Urinary bladder (tissue), 4 donors: Measurements from ENCODE around the gene UGGT2. TPM values are rescaled to one million over a fixed set of nuclear protein-coding genes. Genes with fewer than 3 reads are reported as not detected.

Source experiments
- DNase-seq: peaks from one replicate; pipeline ENCODE4 v3.0.0-alpha.2; 2015; ENCODE audit errors: extremely low spot score
- H3K27ac ChIP-seq: one replicate; pipeline ENCODE4 v1.5.1; 2013; ENCODE audit warnings: low read depth, mild to moderate bottlenecking, moderate library complexity
- H3K36me3 ChIP-seq: one replicate; pipeline ENCODE4 v1.6.1; 2013; ENCODE audit warnings: mild to moderate bottlenecking, moderate library complexity; ENCODE audit not compliant: insufficient read depth
- H3K4me1 ChIP-seq: one replicate; pipeline ENCODE4 v1.6.1; 2013; ENCODE audit warnings: mild to moderate bottlenecking, moderate library complexity; ENCODE audit not compliant: insufficient read depth
- H3K4me3 ChIP-seq: one replicate; pipeline ENCODE4 v1.5.1; 2013; ENCODE audit warnings: low read depth, low read length
- WGBS: extraction: QIAGEN DNeasy Blood & Tissue Kit; methylation state at CpG from one replicate; pipeline ENCODE4 v1.1.7; 2013; 5-methylcytosine and 5-hydroxymethylcytosine counted together
- polyA plus RNA-seq: library from polyadenylated mRNA; stranded (reverse); fragments of 200-250 nt; gene quantifications from one replicate; pipeline ENCODE4 v1.2.3, GENCODE V29; 2013
- total RNA-seq: library from RNA; depleted of rRNA; stranded (reverse); fragments of >200 nt; gene quantifications from one replicate; pipeline ENCODE4 v1.2.3, GENCODE V29; 2014
- donor health status: healthy with polysubstance abuse.
- donor health status: healthy.

The UGGT2 gene
- total RNA-seq, result 186 TPM
- 15.1 TPM for polyA plus RNA-seq

GRCh38 chr13:96053003-96053703 lies at the start of gene UGGT2:
TSS of gene UGGT2 (minus strand) at chr13:96053401. CDS start at chr13:96053312, 89 bp downstream.
- WGBS, result under 1% methylated on average over 77 of the region's 77 CpGs
- Histone ChIP-seq H3K4me1 (no peaks in the 10 kb centered on the region), H3K4me3 (peak within 1 kb of the TSS; percentile 77), H3K27ac (peak within 1 kb of the TSS; percentile 55), H3K36me3 (no peaks in the 10 kb centered on the region)
- DNase-seq, result peak; percentile 68

- 85% methylated on average over 4 of the region's 4 CpGs for WGBS
- Histone ChIP-seq H3K36me3 (no peaks in the 10 kb centered on the region), H3K27ac (no peak overlapping the region), H3K4me1 (no peaks in the 10 kb centered on the region), H3K4me3 (no peak overlapping the region)
- DNase-seq, result no peak
These were observed 47.4 kb upstream of the UGGT2 start for GRCh38 chr13:96100457-96101220.

- no peaks in the 10 kb centered on the region for H3K4me1 ChIP-seq
- no peak overlapping the region for H3K27ac ChIP-seq
- H3K36me3 ChIP-seq, result no peaks in the 10 kb centered on the region
- H3K4me3 ChIP-seq, result no peak overlapping the region
- no peak for DNase-seq
These were observed 40.2 kb upstream of the UGGT2 start for GRCh38 chr13:96093296-96094006.

GRCh38 chr13:96091164-96092117 lies 38.2 kb upstream of the UGGT2 start:
- no peak for DNase-seq
- Histone ChIP-seq H3K4me1 (no peaks in the 10 kb centered on the region), H3K27ac (no peak overlapping the region), H3K36me3 (no peaks in the 10 kb centered on the region), H3K4me3 (peak overlapping the region; percentile 63)
- 3% methylated on average over 57 of the region's 57 CpGs for WGBS

GRCh38 chr13:96090240-96091101 lies 37.3 kb upstream of the UGGT2 start:
- no peaks in the 10 kb centered on the region for H3K36me3 ChIP-seq
- H3K4me3 ChIP-seq, result peak overlapping the region; percentile 63
- H3K4me1 ChIP-seq, result no peaks in the 10 kb centered on the region
- DNase-seq, result no peak
- H3K27ac ChIP-seq, result no peak overlapping the region
- WGBS, result under 1% methylated on average over 133 of the region's 133 CpGs

GRCh38 chr13:96089749-96090239 lies 36.6 kb upstream of the UGGT2 start, which contains the start of gene HS6ST3:
TSS of gene HS6ST3 (plus strand) at chr13:96090107.
- H3K4me3 ChIP-seq, result peak within 1 kb of the TSS; percentile 63
- no peaks in the 10 kb centered on the region for H3K36me3 ChIP-seq
- no peak within 1 kb of the TSS for H3K27ac ChIP-seq
- WGBS, result under 1% methylated on average over 35 of the region's 35 CpGs
- no peak for DNase-seq
- H3K4me1 ChIP-seq, result no peaks in the 10 kb centered on the region

GRCh38 chr13:96089139-96089538 lies 35.9 kb upstream of the UGGT2 start:
- Histone ChIP-seq H3K36me3 (no peaks in the 10 kb centered on the region), H3K4me3 (no peak overlapping the region), H3K27ac (no peak overlapping the region), H3K4me1 (no peaks in the 10 kb centered on the region)
- WGBS, result 61% methylated on average over 4 of the region's 4 CpGs
- DNase-seq, result no peak

- H3K36me3 ChIP-seq, result no peaks in the 10 kb centered on the region
- no peaks in the 10 kb centered on the region for H3K4me1 ChIP-seq
- no peak overlapping the region for H3K4me3 ChIP-seq
- H3K27ac ChIP-seq, result no peak overlapping the region
- no peak for DNase-seq
- 94% methylated on average over 1 of the region's 1 CpG for WGBS
These were observed 33.5 kb upstream of the UGGT2 start for GRCh38 chr13:96086736-96087135.

- Histone ChIP-seq H3K4me1 (no peaks in the 10 kb centered on the region), H3K27ac (no peak overlapping the region), H3K36me3 (no peaks in the 10 kb centered on the region), H3K4me3 (no peak overlapping the region)
- no peak for DNase-seq
These were observed 29.4 kb upstream of the UGGT2 start for GRCh38 chr13:96082640-96083039.

GRCh38 chr13:96081888-96082287 lies 28.7 kb upstream of the UGGT2 start:
- 43% methylated on average over 2 of the region's 2 CpGs for WGBS
- H3K27ac ChIP-seq, result no peak overlapping the region
- no peaks in the 10 kb centered on the region for H3K36me3 ChIP-seq
- no peak for DNase-seq
- H3K4me1 ChIP-seq, result no peaks in the 10 kb centered on the region
- no peak overlapping the region for H3K4me3 ChIP-seq

- no peak for DNase-seq
- no peaks in the 10 kb centered on the region for H3K4me1 ChIP-seq
- H3K4me3 ChIP-seq, result no peak overlapping the region
- no peaks in the 10 kb centered on the region for H3K36me3 ChIP-seq
- 91% methylated on average over 5 of the region's 5 CpGs for WGBS
- H3K27ac ChIP-seq, result no peak overlapping the region
These were observed 27.5 kb upstream of the UGGT2 start for GRCh38 chr13:96080676-96081075.

GRCh38 chr13:96075953-96076543 lies 22.8 kb upstream of the UGGT2 start:
- H3K4me3 ChIP-seq, result no peak overlapping the region
- DNase-seq, result no peak
- H3K36me3 ChIP-seq, result no peaks in the 10 kb centered on the region
- no peaks in the 10 kb centered on the region for H3K4me1 ChIP-seq
- 67% methylated on average over 3 of the region's 3 CpGs for WGBS
- H3K27ac ChIP-seq, result no peak overlapping the region
